Measurements from ENCODE around the gene ATP5ME.
"Not testable (repeated sequence)": the region's sequence is repeated elsewhere in the genome, so short reads cannot be mapped to it uniquely, and the experiment has no call there.

Gene ATP5ME

GRCh38 chr4:668219-668618, 5.9 kb downstream of the ATP5ME start:
- not testable (repeated sequence) for DNase-seq (ENCODE audit: low spot score)

- DNase-seq (ENCODE audit: low spot score), result no peak
Observed at GRCh38 chr4:667545-667925, 6.5 kb downstream of the ATP5ME start.

GRCh38 chr4:666822-667544, 7.1 kb downstream of the ATP5ME start:
- no peak for DNase-seq (ENCODE audit: low spot score)

GRCh38 chr4:666436-666810, 7.7 kb downstream of the ATP5ME start:
- no peak for DNase-seq (ENCODE audit: low spot score)

- DNase-seq (ENCODE audit: low spot score), result no peak
Observed at GRCh38 chr4:665751-666435, 8.2 kb downstream of the ATP5ME start.

- DNase-seq (ENCODE audit: low spot score), result no peak
Observed at GRCh38 chr4:665381-665750, 8.7 kb downstream of the ATP5ME start.

GRCh38 chr4:664713-665231, 9.3 kb downstream of the ATP5ME start:
- no peak for DNase-seq (ENCODE audit: low spot score)

GRCh38 chr4:663438-664428, 10.3 kb downstream of the ATP5ME start:
- DNase-seq (ENCODE audit: low spot score), result no peak

- no peak for DNase-seq (ENCODE audit: low spot score)
Observed at GRCh38 chr4:663046-663437, 11.0 kb downstream of the ATP5ME start.

GRCh38 chr4:661881-662761, 12.0 kb downstream of the ATP5ME start:
- DNase-seq (ENCODE audit: low spot score), result no peak

GRCh38 chr4:661231-661630, 12.8 kb downstream of the ATP5ME start:
- DNase-seq (ENCODE audit: low spot score), result no peak

GRCh38 chr4:660401-660800, 13.7 kb downstream of the ATP5ME start:
- no peak for DNase-seq (ENCODE audit: low spot score)

- DNase-seq (ENCODE audit: low spot score), result no peak
Observed at GRCh38 chr4:659851-660250, 14.2 kb downstream of the ATP5ME start.

GRCh38 chr4:658681-659667, 15.1 kb downstream of the ATP5ME start:
- DNase-seq (ENCODE audit: low spot score), result no peak

- DNase-seq (ENCODE audit: low spot score), result no peak
Observed at GRCh38 chr4:657834-658667, 16.0 kb downstream of the ATP5ME start.

- no peak for DNase-seq (ENCODE audit: low spot score)
Observed at GRCh38 chr4:657338-657833, 16.7 kb downstream of the ATP5ME start.

GRCh38 chr4:656436-657337, 17.4 kb downstream of the ATP5ME start:
- DNase-seq (ENCODE audit: low spot score), result no peak
